A549 treated with Mapracorat at 1 μM for 4 hours (cell line): ENCODE measurements around the gene CNGA3. TPM values are rescaled to one million over a fixed set of nuclear protein-coding genes. Genes with fewer than 3 reads are reported as not detected.

Experiments
- total RNA-seq: library from RNA; stranded (reverse); fragments of 200-300 nt; extraction: Qiagen RNA extraction; gene quantifications from 5 replicates; pipeline ENCODE4 v1.2.3, GENCODE V29; 2022

The CNGA3 gene
- 0.06 TPM in 1 of 5 replicates, not detected in the others for total RNA-seq

DNA sequence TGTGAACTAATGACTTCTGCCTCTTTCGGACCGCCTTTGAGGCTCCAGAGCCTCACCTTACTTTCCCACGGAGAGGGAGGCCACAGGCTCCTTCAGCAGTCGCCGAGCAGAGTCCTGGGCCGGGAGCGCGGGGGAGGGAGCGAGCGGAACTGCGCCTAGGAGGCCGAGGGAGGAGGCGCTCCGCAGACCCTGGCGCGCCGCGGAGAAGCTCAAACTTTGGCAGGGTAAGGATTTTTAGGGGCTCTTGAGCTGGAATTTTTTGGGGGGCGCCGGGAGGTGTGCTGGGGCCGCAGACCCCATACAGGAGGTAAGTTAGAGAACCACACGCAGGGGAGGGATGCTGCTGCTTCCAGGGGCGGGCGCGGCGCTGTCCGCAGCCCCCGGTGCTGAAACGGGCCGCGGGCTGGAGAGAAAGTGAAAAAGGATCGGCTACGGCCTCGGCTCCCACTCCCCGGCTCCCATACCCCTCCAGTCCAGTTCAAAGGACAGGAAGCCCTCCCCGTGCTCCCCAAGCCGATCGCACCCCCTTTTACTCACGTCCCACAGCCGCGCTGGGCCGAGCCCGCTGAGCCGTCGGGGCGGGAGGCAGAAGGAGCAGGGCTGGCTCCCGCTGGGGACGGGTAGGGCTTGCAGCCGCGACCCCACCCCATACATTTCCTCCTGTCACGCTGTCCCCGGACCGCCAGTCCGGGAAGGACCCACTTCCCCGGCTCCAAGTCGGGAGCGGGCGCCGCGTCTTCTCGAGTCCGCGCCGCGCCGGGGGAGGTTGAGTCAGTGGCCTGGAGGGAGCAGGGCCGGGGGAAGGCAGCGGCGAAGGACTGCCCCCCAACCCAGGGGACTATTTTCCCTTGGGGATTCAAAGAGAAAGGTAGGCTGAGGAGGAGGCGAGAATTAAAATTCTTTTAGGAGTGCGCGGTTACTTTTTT is at the start of gene CNGA3:
Gene CNGA3, plus strand, starts transcription at position 146 of the 926 bp plus-strand sequence. CDS start 23,520 bp downstream, outside the sequence.

DNA sequence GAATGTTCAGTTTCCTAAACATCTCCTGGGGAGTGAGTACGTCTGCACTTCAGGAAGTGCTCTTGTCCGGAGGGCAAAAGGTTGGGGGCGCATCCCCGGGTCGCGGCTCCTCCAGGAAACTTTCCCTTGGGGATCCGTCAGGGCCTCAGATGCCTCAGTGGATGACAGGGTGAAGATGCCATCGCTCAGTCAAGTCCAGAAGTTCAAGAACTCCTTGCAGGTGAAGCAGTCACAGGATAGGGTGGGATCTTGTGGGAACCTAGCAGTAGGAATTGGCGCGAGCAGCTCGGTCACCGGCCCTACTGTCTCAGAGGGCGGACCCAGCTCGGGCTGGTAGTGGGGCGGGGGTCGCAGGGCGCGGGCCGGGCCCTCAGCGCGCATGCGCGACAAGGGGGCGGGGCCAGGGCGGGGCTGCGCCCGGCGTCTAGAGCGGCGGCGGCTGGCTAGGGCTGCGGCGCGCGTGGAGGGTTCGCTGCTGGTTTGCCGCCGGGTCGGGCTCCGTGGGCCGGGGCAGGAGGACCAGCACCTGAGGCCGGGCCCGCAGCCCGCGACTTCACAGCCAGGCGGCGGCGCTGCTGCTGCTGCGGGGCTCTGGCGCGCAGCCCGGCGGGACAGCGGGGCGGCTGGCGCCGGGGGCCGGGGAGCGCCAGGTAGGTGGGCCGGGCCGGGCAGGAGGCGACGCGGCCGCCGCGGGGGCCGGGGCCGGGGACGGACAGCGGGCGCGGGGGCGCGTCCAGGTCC is 98.3 kb downstream of the CNGA3 start, which contains the start of gene INPP4A:
Gene INPP4A, plus strand, starts transcription at position 423 of the 741 bp plus-strand sequence. CDS start 75,191 bp downstream, outside the sequence.

Other genes starting within 250 kb of the CNGA3 start
- gene INPP4A, start 98.4 kb downstream of the CNGA3 start, total RNA-seq, result 5.8 to 9.7 TPM (median 9.4 TPM) in 5 replicates